Ishikawa (cell line): Measurements from ENCODE around the gene FNBP1L.

Experiments
- CEBPB ChIP-seq: IDR thresholded peaks from 2 replicates; pipeline ENCODE4 v1.6.1; 2012
- CREB1 ChIP-seq: IDR thresholded peaks from 2 replicates; pipeline ENCODE4 v1.6.1; 2012; ENCODE audit warnings: low read depth
- EGR1 ChIP-seq: IDR thresholded peaks from 2 replicates; pipeline ENCODE4 v1.6.1; 2012
- EP300 ChIP-seq: IDR thresholded peaks from 2 replicates; pipeline ENCODE4 v1.6.1; 2012; ENCODE audit warnings: borderline replicate concordance
- FOXM1 ChIP-seq: IDR thresholded peaks from 2 replicates; pipeline ENCODE4 v1.6.1; 2012; ENCODE audit warnings: low read depth, borderline replicate concordance
- MAX ChIP-seq: IDR thresholded peaks from 2 replicates; pipeline ENCODE4 v1.6.1; 2012
- NFIC ChIP-seq: IDR thresholded peaks from 2 replicates; pipeline ENCODE4 v1.6.1; 2012
- RAD21 ChIP-seq: IDR thresholded peaks from 2 replicates; pipeline ENCODE4 v1.6.1; 2012; ENCODE audit warnings: low read depth
- REST ChIP-seq: IDR thresholded peaks from 2 replicates; pipeline ENCODE4 v1.6.1; 2012; ENCODE audit warnings: low read depth, mild to moderate bottlenecking
- TAF1 ChIP-seq: IDR thresholded peaks from 2 replicates; pipeline ENCODE4 v1.6.1; 2012; ENCODE audit warnings: low read depth, mild to moderate bottlenecking
- TCF12 ChIP-seq: IDR thresholded peaks from 2 replicates; pipeline ENCODE4 v1.6.1; 2012; ENCODE audit warnings: low read depth
- TEAD4 ChIP-seq: IDR thresholded peaks from 2 replicates; pipeline ENCODE4 v1.6.1; 2012
- USF1 ChIP-seq: IDR thresholded peaks from 2 replicates; pipeline ENCODE4 v1.6.1; 2012
- YY1 ChIP-seq: IDR thresholded peaks from 2 replicates; pipeline ENCODE4 v1.6.1; 2012; ENCODE audit warnings: low read depth
- ZBTB7A ChIP-seq: IDR thresholded peaks from 2 replicates; pipeline ENCODE4 v1.6.1; 2012; ENCODE audit warnings: low read depth

Gene FNBP1L

GRCh38 chr1:93537396-93537795 is 89.5 kb downstream of the FNBP1L start:
- TF ChIP-seq MAX: no peak
- TF ChIP-seq CEBPB: no peak
- TF ChIP-seq EP300: no peak
- no peak for TF ChIP-seq CREB1
- no peak for TF ChIP-seq ZBTB7A
- no peak for TF ChIP-seq EGR1
- TF ChIP-seq FOXM1: no peak
- TF ChIP-seq REST: no peak

GRCh38 chr1:93537924-93538323 is 90.0 kb downstream of the FNBP1L start:
- TF ChIP-seq CEBPB (no peak), TEAD4 (no peak), TAF1 (no peak), RAD21 (no peak), EP300 (no peak), ZBTB7A (no peak), YY1 (no peak), FOXM1 (no peak), REST (no peak), USF1 (no peak), NFIC (no peak), EGR1 (no peak), MAX (no peak), TCF12 (no peak), CREB1 (no peak)

- TF ChIP-seq RAD21 (no peak), CEBPB (no peak), EP300 (no peak), USF1 (no peak), CREB1 (no peak), FOXM1 (no peak), NFIC (no peak), TEAD4 (no peak), ZBTB7A (no peak), REST (no peak), YY1 (no peak), TAF1 (no peak), MAX (no peak), EGR1 (no peak), TCF12 (no peak)
These were observed 93.1 kb downstream of the FNBP1L start for GRCh38 chr1:93541045-93541444.

- TF ChIP-seq CEBPB (no peak), EP300 (no peak), TCF12 (no peak), TEAD4 (no peak), REST (no peak), MAX (no peak), YY1 (no peak), CREB1 (no peak), ZBTB7A (no peak), NFIC (no peak), TAF1 (no peak), EGR1 (no peak), FOXM1 (no peak), RAD21 (no peak), USF1 (no peak)
These were observed 94.5 kb downstream of the FNBP1L start for GRCh38 chr1:93542398-93542797.
